GM21360 (cell line): ENCODE results near the gene UPP1.
A peak's percentile ranks its signal among the peaks of the same experiment; 100 is the strongest.

Source experiments
- ATAC-seq: cut with Tn5 transposase; IDR thresholded peaks from one replicate; pipeline ENCODE4 v1.9.1; 2021; ENCODE audit warnings: mild to moderate bottlenecking, moderate library complexity; ENCODE audit not compliant: unreplicated experiment

Gene UPP1

DNA sequence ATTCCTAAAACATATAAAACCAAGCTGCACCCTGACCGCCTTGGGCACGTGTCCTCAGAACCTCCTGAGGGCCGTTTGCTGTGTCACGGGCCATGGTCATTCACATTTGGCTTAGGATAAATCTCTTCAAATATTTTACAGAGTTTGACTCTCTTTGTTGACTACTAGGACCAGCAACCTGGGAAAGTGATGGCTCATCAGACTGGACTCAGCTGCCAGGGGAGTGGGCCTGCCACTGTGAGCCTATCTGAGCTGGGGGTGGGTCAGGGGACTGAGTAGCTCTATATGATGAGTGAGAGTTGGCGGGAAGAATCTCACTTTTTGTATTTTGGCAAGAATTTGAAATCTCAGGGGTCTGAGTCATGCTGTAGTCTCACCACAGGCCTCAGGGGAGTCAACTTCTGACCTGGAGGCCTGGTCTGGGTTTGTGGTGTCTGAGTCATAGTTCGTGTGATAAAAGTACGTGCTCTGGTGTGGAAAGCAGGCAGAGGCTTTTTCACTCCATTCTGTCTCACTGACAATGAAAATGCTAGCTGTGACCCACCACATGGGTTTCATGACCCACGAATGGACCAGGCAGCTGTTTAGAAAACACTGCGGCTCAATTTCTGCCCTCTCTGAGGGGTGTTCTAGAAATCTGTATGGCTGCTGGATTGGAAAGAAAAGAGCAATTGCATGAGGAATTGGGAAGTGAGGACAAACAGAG, 4.2 kb upstream of the UPP1 start:
- ATAC-seq = peak; percentile 70

DNA sequence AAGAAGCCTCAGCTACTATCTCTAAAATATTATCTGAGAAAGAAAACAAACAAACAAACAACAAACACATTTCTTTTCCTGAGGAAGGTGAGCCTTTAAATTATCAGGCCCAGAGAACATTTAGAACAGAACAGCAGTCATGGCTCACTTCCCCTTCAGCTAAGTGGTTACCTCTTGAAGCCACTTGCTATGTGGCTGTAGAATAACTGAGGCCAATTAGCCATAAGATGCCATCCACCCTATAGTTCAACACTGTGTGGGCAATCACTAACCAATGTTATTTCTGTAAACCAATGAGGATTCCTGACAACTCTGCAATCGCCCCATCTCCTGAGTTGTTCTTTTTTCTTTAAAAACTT, 3.7 kb upstream of the UPP1 start:
- ATAC-seq = no peak

- ATAC-seq = no peak
Observed at GRCh38 chr7:48085942-48086341, 3.1 kb upstream of the UPP1 start.

- ATAC-seq = peak; percentile 18
Observed at GRCh38 chr7:48087349-48087748, 1.7 kb upstream of the UPP1 start.

GRCh38 chr7:48088559-48089045, 463 bp upstream of the UPP1 start:
- peak; percentile 42 for ATAC-seq

DNA sequence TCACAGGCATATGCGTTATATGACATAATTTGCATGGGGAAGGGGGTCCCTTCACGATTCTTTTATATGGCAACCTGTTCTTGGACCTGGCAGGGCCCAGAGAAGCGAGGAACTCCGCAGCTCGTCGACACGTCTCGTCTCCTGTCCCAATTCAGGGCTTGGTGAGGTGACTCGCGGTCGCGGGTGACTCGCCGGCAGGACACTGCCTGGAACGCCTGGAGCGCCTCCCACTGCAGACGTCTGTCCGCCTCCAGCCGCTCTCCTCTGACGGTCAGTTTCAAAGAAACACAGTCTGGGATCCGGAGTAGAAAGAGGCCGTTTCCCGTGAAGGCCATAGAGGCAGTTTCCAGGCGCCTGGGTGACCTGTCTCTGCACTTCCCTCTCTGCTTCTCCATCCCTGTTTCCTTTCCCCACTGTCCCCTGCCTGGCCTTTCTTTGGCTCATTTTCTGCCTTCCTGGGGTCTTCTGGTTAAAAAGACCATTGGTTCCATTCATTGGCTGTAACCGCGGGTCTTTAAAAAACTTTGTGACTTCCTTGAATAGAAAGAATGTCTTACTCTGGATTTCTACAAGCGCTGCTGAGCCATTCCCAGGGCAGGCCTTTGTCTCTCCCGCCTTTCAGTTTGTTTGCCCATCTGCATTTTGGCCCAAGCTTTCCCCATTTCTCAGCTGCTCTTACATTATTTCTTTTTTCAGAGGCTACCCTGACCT, 1.2 kb downstream of the UPP1 start:
- no peak for ATAC-seq

DNA sequence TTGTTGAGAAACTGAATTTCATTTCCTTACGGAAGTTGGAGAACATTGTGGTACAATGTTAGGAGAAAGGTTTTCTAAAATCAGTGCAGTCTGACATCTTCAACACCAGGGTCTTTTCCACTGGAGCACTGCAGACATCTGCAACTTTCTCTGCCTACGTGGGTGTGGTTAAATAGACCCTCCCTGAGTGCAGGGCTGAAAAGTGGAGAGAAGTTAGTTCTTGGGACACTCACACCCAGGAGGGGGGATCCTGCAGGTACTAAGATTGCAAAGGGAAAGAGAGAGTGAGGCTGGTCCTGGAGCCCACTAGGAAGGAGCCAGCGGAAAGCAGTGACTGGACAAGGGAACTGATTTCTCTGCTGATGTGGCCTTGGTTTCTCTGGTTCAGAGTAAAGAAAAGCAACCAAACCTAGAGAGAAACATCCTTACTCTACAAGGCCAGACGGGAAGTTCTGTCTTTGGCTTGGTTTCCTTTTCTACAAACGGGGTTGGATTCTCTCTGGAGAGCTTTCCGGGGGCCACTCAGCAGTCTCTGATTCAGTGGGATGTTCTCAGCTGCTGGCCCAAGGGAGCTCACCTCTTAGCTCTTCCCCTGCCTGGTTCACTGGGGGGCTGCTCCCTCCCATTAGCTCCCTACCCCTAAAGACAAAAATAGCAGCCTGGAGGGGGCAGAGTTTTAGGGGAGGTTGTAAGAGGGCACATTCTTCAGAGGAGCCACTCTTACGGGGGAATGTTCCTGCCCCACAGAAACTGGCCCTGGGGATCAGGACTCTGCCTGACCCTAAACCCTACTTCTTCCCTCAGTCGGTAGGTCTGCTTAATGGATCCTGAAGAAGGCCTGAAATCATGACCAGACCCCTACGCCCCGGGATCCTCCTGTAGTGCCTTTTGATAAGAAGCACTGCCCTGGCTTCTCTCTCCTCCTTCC, 2.7 kb downstream of the UPP1 start:
- ATAC-seq = no peak

- no peak for ATAC-seq
Observed at GRCh38 chr7:48094861-48095293, 5.8 kb downstream of the UPP1 start.

DNA sequence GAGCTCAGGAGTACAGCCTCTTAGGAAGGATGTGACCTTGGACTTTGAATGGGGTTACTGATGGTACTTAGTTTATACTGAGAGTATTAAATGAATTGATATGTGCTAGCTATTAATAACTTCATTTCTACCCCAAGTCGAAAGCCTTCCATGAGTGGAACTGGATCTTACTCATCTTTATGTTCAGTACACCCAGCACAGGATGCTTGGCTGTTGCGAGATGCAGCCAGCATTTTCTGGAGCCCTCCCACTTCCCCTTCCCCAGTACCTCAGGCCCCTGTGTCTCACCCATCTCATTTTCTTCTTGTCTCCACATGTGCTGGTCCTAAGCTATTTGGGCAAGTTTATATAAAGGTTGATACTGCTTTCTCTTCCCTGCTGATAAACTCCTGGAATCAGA, 7.2 kb downstream of the UPP1 start:
- ATAC-seq = no peak

DNA sequence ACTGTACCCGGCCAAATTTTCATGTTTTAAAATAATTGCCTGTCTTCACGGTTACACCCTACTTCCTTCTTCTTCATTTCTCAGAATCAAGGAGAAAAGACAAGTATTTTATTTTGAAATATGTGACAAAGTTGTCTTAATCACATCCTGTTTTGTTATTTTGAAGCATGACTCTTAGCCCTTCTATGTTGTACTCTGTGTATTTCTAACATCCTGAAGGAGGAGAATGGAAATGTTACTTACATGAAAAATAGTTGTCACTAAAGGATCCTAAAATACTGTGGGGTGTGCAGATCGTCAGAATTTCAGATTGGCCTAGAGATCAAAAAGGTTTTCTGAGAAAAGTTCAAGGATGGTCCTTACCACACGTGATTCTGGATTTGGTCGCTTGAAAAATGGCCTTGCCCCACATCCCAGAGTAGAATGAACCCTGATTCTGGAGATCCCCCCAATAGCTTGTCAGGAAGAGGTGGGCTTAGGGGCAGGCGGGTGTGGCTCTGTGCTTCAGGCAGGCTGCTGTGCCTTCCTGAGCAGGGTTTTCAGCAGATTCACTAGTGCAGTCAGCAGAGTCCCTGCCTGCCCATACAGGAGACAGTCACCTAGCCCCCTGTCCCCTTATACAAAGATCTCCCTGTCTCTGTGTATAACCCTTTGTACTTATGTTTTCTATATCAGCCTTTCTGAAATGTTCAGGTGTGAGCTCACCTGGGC, 8.6 kb downstream of the UPP1 start:
- ATAC-seq = no peak

GRCh38 chr7:48098846-48099245, 9.8 kb downstream of the UPP1 start:
- no peak for ATAC-seq

- ATAC-seq = no peak
Observed at GRCh38 chr7:48099781-48100180, 10.7 kb downstream of the UPP1 start.

DNA sequence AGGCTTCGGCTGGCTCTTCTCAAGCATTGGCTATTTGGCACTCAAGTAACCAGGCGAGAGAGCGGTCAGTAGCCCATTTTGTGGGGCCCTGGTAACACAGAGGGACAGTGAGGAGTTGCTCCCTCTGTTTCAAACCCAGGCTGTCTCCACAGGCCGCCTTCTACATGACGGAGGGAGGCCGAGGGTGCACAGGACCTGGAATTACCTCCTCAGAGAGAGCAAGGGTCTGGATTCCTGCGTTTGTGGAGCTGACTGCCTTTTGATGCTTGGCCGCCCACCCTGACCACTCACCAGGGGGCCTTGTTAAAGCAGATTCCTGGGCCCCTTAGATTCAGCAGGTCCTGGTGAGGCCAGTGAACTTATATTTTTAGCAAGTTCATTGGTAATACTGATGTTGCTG, 12.3 kb downstream of the UPP1 start:
- no peak for ATAC-seq

- no peak for ATAC-seq
Observed at GRCh38 chr7:48101968-48102367, 12.9 kb downstream of the UPP1 start.

DNA sequence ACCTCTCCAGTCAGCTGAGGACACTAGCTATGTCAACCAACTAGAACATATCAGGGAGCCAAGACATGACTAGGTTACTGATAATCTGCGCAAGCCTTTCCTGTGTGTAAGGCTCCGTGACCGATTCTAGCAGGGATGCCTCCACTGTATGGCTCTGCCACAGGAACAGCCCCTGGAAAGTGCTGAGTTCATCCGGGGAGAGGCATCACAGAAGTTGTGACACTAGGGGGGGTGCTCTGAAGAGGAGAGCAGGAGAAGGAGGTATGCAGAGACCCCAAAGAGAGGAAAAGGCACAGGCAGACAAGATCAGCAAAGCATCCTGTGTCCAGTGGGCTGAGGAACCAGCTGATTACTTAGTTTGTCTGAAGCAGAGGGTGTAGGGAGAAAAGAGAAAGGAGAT, 13.5 kb downstream of the UPP1 start:
- ATAC-seq = no peak

DNA sequence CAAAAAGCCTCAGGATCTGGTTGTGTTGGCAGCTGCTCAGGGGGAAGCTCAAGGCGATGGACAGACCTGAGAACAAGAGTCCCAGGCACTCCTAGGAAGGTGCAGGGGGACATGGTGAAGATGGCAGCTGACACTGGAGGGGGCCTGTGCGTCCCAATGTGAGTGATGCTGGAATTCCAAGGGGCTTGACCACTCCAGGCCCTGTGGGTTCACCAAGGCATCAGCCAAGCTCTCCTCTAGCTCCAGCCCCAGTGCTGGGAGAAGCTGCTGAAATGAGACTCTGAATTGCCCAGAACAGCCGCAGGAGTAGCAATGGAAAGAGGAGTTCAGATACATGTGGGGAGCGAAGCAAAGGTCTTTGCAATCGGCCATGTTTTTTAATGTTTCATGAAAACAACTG, 16.0 kb downstream of the UPP1 start:
- no peak for ATAC-seq

DNA sequence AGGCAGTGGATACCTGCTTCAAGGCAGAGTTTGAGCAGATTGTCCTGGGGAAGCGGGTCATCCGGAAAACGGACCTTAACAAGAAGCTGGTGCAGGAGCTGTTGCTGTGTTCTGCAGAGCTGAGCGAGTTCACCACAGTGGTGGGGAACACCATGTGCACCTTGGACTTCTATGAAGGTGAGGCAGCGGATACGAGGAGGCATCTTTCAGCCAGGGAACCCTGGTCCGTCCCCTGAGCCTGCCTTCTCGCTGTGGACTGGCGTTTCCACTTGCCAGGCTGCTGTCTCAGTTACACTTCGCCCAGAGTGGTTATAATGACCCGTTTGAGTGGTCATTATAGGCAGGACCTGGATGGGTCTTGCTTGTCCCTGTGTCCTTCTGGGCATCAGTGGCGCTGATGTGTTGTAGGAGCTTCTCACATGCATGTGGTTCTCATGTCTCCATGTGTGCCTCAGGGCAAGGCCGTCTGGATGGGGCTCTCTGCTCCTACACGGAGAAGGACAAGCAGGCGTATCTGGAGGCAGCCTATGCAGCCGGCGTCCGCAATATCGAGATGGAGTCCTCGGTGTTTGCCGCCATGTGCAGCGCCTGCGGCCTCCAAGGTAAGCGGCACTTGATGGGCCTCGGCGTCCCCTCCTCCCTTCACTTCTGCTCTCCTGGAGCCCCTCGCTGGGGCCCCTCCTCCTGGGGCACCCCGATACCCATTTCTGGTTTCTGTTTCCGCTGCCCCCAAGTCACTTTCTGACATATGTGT, 18.0 kb downstream of the UPP1 start:
- ATAC-seq = no peak

GRCh38 chr7:48107926-48108472, 18.9 kb downstream of the UPP1 start:
- no peak for ATAC-seq

DNA sequence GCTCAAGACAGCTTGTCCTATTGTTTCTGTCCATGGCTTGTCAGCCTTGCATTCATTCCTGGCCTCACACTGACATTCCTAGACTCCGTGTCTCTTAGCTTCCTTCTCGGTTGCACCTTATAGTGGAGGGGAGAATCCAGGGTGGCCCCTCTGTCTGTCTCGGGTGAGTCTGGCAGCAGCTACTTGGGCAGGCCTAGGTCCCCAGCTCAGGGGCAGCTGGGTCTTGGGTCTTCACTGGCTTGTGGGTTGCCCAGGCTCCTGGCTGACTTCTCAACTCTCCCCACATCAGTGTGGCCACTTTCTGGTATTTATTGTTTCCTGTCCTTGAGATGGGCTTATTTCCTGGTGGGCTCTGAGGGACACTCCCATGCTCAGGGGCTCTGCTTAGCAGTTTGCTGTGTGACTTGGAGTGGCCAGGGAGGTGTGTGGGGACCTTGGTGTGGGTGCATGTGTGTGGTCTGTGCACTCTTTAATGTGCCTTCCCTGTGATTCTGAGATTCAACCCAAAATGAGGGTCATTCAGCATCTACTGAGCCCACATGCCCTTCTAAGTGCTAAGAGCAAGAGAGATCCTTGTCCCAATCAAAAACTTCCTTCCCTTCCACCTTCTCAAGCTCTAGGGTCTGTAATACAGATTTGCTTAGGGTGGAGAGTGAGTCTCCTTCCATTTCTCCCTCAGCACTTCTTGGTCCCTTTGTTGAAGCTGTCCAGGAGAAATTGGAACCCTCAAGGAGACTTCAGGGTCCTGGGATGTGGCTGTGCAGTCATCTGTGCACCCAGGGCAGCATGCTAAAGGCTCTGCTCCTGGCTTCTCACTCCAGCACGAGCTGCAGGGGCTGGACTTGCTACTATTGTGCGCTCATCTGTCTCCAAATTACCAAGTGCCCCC, 20.1 kb downstream of the UPP1 start:
- ATAC-seq = no peak
